Measurements from ENCODE around the gene COL6A3.

Gene COL6A3

DNA sequence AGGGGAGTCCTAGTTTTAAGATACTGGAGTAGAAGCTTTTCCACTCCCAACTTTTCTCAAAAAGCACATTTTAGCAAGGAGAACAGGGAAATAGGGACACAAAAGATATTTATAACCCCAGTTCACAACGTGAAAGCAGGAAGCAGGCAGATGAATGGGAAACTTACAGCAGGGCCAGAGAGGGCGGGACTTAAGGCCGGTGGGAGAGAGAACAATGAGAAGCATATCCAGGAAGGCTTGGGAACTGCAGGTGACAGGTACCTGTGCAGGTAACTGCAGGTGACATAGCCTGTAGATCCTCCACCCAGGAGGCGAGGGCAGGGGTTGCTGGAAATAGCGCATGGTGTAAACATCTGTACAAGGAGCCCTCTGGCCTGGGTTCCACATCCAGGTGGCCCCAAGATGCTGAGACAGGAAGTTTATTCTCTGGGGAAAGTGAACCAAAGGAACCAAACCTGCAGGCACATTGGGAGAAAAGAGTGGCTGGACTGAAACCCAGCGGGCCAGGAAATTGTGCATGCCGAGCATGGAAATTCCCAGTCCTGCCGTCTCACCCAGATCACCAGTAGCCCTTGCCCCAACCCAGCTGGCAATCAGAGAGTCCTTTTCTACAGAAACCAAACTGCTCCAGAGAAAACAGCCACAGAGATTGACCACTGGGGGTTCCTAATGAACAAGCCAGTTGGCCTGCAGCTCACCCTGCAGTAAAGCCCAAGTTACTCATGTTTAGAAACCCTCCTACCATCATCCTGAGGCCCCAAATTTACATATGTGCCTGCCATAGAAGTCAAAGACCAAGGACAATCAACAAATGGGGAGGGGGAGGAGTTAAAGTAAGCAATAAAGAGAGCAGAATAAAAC, 24.3 kb upstream of the COL6A3 start:
- DNase-seq: peak; percentile 3

DNA sequence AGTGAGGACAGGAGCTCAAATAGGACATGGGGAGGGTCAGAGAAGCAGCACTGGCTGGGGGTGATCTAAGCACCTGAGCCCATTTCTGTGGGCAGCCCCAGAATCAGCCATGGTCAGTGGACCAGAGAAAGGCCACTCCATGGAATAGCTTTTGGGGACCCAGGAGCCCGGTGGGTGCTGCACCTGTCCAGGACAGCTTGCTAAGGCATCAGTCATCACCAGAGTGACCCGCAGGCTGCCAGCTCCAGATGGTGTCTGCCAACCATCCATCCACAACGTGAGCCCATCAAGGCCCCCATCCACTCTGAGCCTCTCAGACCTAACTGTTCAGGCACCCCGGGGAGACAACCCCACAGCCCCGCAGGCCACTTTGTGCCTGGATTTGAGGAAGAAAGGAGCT, 23.6 kb upstream of the COL6A3 start:
- no peak for DNase-seq

DNA sequence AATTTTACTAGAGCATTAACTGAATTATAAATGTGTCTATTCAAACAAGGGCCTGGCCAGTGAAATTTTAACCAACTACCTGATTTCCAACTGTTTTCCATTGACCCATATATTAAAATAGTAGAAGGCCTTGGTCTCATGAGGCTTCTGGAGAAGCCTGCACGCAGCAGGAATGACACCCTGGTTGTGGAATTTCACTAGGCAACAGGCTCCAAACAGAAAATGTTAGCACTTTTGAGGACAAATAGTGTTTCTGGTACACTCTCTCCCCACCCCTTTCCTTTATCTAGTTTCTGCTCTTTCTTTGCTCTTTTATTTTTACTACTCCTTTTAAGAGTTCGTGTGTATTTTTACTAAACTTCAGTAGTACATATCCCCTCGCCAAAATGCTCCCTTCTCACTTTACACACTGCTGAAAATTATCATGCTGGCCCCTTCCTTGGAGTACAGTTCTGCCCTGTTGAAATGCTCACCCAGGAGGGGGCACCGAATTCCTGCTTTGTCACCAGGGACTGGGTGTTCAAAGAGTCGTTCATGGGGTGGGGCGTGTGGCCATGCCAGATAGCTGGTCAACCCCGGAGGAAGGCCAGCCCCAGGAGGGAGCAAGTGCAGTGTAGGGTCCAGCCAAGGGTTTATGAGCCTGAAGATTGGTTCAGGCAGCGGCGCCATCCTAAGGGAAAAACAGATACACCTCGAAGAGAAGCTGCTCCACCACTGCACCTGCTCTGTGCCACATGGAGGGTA, 22.1 kb upstream of the COL6A3 start:
- no peak for DNase-seq

DNA sequence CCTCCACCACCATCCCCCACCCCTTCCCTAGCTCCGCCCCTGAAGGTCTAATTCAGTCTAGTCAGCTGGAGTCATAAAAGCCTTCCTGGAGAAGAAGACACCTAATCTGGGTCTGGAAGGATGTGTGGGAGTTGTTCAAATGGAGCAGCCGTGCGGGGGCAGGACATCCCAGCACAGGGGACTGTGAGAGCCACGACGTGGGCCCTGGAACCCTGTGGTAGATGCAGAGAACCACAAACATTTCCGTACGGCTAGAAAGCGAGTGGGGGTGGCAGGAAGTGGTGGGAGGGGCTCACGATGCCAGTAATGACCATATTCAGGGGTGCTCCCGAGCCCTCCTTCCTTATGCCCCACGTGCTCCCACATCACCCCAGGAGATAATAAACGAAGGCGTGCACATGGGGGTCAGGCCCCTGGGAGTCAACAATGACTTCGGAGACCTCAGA, 20.9 kb upstream of the COL6A3 start:
- no peak for DNase-seq

DNA sequence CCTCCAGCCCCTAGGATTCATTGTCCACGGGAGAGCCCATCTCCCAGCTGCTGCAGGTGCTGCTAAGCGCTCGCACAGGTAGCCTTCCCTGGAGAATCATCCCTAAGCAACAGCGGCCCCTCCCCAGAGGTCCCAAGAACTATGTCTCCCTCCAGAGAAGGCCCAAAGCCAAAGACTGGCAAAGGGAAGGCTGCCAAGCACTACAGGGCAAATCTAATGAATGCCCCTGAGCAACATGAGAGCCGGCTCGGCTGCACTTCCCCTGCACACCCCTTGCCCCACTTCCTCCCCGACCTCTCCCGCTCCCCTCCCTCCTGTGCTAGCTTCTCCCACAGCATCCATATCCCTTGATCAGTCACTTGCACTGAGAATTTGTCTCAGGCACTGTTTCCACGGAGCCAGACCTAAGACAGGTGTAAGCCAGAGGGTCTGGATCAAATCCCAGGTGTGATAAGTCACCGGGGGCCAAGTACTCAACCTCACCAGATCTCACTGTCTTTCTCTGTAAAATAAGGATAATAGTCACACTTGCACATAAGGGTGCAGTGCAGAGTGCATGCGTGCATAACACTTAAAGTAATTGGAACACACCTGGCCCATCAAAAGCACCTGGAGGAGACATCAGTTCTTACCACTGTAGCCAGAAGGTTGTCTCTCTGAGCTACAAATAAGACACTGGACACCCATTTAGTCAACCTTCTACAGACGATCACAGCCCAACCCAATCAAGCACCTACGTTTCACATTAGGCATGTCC, 20.1 kb upstream of the COL6A3 start:
- DNase-seq: no peak

DNA sequence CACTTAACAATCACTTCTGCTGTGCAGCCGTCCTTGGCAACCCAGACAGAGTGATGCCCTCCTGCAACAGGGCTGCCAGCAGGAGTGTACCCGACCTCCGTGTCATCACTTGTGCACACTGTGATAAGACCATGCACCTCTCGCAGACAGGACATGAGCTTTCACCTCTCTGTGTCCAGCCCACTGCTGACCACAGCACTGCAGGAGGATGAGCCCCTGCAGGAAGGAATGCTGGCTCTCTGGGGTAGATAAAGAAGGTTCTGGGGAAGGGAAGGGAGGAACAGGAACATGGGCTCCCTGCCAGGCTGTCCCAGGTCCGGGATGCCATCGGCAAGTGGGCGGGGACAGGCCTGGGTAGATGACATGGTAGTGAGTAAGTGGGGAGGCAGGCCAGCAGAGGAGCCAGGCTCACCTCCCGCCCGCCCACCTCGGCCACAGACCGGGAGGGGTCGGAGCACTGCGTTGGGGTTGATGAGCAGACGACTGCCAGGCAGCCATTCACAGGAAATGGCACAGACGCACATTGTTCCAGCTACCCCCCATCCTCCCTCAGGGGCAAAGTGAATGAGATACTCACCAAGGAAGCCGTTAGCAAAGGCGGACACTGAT, 18.6 kb upstream of the COL6A3 start:
- DNase-seq: no peak

DNA sequence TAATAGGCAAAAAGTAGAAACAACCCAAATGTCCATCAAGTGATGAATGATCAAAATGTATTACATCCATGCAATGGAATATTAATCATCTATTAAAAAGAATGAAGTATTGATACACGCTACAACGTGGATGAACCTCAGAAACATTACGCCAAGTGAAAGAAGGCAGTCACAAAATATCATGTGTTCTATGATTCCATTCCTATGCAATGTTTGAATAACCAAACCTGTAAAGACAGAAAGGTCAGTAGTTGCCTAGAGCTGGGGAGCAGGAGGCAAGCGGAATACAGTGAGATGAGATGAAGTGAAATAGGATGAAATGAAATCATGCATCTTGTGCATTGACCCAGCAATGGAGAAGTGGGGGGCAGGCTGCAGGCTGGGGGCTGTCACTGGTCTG, 17.9 kb upstream of the COL6A3 start:
- DNase-seq: no peak

DNA sequence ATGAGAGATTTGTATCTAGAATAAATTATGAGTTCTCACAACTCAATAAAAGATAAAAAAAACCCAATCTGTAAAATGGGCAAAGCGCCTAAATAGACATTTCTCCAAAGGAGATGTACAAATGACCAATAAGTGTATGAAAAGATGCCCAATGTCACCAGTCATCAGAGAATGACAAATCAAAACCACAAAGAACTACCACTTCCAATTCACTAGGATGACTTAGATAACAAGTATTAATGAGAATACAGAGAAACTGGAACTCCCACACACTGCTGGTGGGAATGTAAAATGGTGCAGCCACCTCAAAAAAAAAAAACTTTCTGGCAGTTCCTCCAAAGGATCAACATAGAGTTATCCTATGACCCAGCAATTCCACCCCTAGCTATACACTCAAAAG, 17.4 kb upstream of the COL6A3 start:
- DNase-seq: no peak

DNA sequence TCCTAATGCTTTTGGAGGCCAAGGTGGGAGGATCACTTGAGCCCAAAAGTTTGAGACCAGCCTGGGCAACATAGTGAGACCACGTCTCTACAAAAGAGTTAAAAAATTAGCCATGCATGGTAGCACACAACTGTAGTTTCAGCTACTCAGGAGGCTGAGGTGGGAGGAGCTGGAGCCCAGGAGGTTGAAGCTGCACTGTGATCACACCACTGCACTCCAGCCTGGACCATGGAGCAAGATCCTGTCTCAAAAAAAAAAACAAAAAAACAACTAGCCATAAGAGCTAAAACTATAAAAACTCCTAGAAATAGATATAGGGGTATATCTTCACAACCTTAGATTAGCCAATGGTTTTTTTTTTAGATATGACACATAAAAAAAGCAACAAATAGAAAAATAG, 16.9 kb upstream of the COL6A3 start:
- DNase-seq: no peak

DNA sequence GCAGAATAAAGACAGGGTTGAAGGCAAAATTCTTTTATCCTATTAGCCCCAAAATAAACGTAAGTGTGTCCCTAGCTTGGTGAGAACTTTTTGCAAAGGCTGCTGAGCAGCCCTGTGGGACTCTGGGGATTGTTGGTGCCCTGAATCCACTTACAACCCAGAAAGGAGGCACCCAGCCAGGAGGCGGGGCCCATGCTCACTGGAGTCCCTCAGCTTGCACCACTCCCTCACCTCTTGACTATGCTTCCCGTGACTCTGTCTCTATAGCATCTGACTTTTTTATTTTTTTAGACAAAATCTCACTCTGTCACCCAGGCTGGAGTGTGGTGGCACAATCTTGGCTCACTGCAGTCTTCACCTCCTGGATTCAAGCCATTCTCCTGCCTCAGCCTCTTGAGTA, 15.8 kb upstream of the COL6A3 start:
- no peak for DNase-seq

DNA sequence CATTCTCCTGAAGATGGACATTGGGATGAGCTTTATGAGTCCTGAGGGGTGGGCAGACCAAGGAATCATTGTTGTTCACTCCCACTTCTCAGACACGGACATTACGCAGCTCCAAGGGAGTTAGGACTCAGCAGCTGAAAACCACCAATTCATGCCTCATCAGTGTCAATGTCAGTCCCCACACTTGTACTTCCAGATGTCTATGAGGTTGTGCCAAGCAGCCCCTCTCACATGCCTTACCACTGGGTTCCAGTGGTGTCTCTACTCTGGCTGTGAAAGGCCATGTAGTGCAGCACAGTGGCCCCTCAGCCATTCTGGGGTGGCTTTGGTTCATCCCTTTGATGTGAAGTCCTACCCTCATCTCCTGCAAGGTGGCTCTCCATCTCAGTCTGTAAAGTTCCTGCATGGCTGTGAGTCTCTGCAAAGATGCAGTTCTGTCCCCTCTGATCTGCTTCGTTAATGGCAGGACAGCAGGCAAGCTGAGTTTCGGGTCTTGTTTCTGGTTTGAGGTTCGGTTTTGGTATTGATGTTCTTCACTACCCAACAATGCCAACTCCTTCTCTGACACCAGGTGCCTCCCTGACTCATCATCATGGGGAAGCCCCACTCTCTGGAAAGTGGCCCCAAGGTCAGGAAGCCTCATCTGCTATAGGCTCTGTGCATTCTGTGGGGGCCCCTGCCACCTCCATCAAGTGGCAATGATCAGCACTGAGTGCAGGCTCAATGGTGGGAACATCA, 14.0 kb upstream of the COL6A3 start:
- DNase-seq: no peak

DNA sequence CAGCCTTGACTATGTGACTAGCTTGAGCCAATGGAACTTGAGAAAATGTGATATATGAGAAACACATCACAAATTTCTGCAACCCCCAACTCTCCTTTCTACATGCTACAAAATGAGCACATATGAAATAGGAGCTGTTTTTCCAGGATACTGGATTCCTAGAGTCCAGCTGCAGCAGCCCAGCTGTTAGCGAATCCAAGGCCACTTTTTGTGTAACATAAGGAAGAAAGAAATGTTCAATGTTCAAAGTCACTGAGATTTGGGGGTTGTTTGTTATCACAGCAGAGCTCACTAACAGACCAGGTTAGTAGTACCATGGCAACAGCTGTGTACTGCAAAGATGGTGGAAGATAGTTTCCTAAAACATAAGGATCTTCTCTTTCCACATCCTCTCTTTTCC, 12.6 kb upstream of the COL6A3 start:
- DNase-seq: no peak

DNA sequence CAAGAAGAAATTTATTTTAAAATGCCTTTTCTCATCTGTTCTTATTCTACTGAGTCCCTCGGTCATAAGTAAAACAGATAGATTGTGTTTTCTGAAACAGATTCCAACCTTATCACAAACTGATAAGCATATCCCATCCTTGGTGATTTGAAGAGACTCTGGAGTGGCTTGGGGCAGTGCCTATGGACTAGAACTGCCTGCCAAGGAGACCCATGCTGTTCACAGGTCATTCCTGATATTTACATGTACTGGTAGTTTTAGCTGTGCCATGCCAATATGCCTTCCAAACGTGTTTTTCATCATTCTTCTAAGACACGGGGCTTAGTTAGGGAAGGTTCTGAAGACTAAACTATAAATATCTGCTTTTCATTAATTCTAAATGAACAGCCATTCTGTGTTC, 11.4 kb upstream of the COL6A3 start:
- no peak for DNase-seq

DNA sequence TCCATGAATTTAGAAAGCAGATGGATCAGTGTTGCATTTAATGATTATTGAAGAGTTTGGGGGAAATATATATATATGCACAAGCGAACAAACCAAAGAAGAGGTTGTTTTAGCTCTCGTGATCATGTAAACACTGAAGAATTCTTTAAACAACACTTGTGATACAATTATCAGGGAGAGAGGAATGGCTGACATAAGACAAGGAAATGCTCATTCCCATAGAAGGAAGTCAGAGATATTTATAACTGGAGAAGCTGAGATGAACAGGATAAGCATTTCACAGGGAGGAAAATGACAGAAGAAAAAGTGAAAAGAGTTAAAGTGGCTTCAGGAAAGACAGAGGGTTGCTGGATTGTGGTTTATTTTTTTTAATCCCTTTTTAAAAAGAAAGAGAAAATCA, 10.6 kb upstream of the COL6A3 start:
- no peak for DNase-seq

DNA sequence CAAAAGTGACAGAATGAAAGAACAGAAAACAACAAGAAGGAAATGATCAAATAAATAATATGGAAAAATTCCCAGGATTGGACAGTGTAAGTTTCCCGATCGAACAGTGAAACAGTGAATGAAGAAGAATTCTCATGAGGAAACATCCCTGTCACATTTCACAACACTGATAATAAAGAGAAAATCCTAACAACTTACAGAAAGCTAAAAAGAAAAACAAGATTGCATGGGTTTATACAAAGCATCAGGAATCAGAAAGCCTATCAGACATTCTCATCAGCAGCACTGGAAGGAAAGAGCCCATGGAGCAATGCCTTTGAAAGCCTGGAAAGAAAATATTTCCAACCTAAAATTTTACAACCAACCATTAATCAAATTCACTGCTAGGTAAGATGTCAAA, 9.9 kb upstream of the COL6A3 start:
- no peak for DNase-seq

DNA sequence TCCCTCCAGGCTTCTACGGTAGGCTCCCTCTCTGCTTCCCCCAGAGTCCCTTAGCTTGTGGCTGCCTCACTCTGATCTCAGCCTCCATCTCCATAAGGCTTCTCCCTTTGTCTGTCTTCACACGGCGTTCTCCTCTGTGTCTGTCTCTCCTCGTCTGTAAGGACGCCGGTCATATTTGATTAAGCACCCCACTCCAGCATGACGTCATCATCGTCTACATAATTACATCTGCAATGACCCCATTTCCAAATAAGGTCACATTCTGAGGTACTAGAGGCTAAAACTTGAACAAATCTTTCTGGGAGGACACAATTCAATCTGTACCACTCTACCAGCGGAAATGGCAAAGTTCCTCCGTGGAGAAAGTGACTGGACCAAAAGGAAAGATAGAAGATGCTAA, 8.3 kb upstream of the COL6A3 start:
- DNase-seq: no peak

DNA sequence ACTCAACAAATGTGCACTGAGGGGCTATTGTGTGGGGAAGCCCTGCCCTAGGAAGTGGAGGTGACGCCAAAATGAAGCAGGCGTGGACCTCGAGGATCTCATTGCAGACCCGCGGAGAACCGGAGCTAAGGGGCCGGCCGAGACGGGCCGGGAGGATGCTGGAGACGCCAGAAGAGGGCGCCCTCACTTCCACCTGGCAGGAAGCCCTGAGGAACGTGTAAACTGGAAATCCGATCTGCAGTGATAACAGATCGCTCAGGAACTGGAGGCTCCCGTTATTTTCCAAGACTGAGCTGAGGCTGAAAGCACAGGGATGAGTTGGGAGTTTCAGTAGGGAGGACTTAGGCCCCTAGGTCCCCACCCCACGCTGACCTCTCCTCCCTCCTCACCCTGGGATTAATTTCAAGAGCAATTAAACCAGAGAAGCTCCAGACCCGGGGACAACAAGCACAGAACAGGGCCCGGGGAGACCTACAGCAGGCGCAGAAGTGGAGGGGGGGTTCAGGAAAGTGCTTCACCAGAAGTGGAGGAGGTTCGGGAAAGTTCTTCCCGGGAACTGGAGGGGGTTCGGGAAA, 7.7 kb upstream of the COL6A3 start:
- peak; percentile 31 for DNase-seq

DNA sequence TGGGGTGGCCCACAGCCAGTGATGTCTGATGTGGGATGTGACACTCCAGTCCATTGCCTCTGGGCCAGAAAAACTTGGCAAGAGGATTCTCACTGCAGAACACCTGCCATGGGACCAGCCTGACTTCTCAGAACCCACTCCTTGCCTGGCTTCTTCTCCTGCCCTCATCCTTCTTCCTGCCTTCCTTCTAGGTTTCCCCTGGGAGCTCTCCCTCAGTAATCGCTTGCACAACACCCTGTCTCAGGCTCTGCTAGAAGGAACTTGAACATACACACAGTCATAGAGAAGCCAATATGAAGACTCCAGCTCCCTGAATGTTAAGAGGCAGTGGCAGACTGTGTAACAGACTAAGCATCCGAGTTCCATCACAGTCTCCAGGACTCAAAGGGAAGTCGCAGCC, 4.3 kb upstream of the COL6A3 start:
- DNase-seq: no peak

DNA sequence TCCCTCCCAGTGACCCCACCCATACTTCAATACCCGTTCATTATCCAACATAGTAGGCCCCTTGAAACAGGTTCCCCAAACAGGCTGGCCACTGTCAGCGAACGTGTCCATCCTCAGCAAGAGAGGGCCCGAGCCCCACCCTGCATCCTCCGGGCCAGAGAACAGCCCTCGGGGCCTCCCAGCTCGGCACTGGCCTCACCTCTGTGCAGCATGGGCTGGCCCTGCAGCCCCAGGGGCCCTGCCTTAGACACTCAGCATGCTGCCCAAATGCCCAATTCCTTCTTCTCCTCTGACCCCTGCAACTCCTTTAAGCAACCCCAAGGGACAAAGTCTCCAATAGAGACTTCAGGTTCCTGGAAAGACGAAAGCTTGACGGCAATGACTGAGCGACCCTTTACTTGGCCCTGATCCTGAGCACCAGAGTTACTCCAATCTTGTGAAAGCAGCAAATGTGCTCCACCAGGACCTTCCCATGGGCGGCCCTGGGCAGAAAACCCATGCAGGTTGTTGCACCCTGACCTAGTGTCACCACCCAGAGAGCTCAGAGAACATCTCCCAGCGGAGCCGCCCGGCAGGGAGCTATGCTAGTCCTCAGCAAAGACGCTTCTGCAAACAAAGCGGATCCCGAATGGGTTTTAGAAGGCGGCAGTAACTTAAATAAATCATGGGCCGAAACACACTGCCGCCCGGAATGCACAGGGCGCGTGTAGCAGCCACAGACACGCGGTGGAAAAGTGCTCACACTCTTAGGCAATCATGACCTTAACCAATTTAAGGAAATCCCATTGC, 782 bp downstream of the COL6A3 start:
- no peak for DNase-seq

DNA sequence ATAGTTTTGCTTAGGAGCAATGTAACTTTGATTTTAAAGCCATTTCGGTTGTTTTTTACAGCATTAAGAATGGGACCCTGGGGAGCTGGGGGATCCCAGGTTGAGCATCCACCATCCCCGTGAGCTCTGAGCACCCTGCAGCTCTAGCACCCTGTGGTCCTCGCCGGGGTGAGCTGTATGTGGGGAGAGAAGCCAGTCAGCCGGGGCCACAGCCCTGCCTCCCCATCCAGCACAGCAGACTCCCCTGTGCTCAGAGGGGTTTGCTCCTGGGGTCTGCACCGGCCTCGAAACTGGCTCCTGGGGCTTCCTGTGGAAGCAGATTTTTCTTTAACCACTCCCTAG, 1.3 kb downstream of the COL6A3 start:
- no peak for DNase-seq

DNA sequence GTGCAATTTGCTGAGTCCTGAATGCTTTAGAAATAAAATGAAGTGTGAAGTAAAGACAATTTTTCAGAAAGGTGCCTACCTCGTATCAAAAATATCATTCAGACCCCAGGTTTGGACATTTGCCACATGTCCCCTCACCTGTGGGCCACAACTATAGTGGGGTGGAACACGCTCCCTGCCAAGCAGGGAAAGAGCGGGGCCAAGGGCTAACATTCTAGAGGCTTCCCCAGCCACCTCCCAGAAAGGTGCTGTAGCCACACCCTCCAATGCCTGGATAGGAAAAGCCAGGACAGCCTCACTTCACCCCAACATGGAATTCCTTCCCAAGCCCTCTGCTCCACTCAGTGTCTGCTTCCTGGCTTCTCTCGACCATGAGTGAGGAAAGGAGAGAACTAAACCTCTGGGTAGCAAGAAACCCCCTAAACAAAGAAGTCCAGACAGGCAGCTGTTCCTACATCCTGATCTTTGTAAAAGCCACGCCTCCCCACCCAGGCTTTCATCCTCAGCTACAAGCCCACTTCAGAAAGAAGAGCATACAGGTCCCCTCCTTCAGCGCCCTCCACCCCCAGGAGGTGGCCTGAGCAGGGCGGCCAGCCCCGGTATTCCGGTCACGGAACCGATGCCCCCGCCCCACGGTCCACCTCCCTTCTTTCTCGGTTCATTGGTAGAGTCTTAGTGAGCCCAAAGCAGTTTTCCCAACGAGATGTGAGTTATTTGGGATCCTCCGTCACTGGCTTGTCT, 2.1 kb downstream of the COL6A3 start:
- DNase-seq: no peak

Data from NCI-H774 (cell line).